NB4 (cell line): ENCODE measurements around the gene MAP3K4.

Experiments used
- MYC ChIP-seq: IDR thresholded peaks from 2 replicates; pipeline ENCODE4 v1.6.1; 2011; ENCODE audit warnings: low read depth, low read length
- POLR2A ChIP-seq: IDR thresholded peaks from 2 replicates; pipeline ENCODE4 v1.6.1; 2011; ENCODE audit warnings: mild to moderate bottlenecking; ENCODE audit not compliant: insufficient read length; ENCODE audit errors: extremely low read depth
- TF ChIP-seq, protein P1 (sequence below): IDR thresholded peaks from one replicate; pipeline ENCODE4 v1.5.1; 2012; ENCODE audit warnings: low read depth, low read length
- TF ChIP-seq, protein P2 (sequence below): IDR thresholded peaks from 2 replicates; pipeline ENCODE4 v1.6.1; 2011; ENCODE audit warnings: low read depth, low read length

DNA sequence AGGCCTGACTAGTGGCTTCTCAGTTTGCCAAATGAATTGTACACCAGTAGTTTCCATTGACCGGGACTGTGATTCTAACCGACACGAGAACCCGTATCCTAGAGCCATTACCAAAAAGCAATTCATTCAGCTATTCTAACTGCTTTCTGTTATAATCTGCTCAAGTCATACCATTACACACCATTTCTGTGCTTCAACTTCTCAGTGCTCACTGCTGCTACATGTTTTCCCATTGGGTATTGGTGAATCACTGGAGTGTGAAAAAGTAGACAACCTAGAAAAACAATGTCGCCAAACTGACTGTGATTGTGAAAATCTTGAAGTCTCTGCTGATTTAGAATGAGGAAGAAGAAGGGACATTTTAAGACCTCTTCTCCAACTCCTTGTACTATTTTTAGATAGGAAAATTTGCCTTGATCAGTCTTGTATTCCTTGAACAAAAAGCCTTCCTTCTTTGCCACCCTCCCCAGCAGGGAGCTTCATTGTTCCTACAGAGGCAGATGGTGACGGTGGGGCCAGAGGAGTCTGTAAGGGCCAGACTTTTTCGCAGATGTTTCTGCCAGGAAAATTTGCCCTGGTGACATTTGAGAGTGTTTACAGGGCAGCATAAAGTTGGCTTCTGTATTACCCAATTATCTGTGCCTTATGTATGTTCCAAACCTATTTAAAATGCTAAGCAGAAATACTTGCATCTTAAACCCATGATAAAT is 31.7 kb upstream of the MAP3K4 start:
- TF ChIP-seq, protein P1, sequence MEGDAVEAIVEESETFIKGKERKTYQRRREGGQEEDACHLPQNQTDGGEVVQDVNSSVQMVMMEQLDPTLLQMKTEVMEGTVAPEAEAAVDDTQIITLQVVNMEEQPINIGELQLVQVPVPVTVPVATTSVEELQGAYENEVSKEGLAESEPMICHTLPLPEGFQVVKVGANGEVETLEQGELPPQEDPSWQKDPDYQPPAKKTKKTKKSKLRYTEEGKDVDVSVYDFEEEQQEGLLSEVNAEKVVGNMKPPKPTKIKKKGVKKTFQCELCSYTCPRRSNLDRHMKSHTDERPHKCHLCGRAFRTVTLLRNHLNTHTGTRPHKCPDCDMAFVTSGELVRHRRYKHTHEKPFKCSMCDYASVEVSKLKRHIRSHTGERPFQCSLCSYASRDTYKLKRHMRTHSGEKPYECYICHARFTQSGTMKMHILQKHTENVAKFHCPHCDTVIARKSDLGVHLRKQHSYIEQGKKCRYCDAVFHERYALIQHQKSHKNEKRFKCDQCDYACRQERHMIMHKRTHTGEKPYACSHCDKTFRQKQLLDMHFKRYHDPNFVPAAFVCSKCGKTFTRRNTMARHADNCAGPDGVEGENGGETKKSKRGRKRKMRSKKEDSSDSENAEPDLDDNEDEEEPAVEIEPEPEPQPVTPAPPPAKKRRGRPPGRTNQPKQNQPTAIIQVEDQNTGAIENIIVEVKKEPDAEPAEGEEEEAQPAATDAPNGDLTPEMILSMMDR: no peak
- TF ChIP-seq POLR2A (no peak), MYC (no peak)
- TF ChIP-seq, protein P2, sequence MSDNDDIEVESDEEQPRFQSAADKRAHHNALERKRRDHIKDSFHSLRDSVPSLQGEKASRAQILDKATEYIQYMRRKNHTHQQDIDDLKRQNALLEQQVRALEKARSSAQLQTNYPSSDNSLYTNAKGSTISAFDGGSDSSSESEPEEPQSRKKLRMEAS: no peak
